GM20000 (cell line): Measurements from ENCODE around the gene TTLL5.
A peak's percentile ranks its signal among the peaks of the same experiment; 100 is the strongest.

Experiments
- DNase-seq: peaks from one replicate; pipeline ENCODE4 v3.0.0; 2012; ENCODE audit warnings: low spot score
- TF ChIP-seq, protein P1 (sequence below): IDR thresholded peaks from 2 replicates; pipeline ENCODE4 v1.5.1; 2012; ENCODE audit warnings: mild to moderate bottlenecking, control low read depth; ENCODE audit errors: extremely low read depth, missing control alignments

Gene TTLL5, protein sequence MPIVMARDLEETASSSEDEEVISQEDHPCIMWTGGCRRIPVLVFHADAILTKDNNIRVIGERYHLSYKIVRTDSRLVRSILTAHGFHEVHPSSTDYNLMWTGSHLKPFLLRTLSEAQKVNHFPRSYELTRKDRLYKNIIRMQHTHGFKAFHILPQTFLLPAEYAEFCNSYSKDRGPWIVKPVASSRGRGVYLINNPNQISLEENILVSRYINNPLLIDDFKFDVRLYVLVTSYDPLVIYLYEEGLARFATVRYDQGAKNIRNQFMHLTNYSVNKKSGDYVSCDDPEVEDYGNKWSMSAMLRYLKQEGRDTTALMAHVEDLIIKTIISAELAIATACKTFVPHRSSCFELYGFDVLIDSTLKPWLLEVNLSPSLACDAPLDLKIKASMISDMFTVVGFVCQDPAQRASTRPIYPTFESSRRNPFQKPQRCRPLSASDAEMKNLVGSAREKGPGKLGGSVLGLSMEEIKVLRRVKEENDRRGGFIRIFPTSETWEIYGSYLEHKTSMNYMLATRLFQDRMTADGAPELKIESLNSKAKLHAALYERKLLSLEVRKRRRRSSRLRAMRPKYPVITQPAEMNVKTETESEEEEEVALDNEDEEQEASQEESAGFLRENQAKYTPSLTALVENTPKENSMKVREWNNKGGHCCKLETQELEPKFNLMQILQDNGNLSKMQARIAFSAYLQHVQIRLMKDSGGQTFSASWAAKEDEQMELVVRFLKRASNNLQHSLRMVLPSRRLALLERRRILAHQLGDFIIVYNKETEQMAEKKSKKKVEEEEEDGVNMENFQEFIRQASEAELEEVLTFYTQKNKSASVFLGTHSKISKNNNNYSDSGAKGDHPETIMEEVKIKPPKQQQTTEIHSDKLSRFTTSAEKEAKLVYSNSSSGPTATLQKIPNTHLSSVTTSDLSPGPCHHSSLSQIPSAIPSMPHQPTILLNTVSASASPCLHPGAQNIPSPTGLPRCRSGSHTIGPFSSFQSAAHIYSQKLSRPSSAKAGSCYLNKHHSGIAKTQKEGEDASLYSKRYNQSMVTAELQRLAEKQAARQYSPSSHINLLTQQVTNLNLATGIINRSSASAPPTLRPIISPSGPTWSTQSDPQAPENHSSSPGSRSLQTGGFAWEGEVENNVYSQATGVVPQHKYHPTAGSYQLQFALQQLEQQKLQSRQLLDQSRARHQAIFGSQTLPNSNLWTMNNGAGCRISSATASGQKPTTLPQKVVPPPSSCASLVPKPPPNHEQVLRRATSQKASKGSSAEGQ (N-terminal part only)

DNA sequence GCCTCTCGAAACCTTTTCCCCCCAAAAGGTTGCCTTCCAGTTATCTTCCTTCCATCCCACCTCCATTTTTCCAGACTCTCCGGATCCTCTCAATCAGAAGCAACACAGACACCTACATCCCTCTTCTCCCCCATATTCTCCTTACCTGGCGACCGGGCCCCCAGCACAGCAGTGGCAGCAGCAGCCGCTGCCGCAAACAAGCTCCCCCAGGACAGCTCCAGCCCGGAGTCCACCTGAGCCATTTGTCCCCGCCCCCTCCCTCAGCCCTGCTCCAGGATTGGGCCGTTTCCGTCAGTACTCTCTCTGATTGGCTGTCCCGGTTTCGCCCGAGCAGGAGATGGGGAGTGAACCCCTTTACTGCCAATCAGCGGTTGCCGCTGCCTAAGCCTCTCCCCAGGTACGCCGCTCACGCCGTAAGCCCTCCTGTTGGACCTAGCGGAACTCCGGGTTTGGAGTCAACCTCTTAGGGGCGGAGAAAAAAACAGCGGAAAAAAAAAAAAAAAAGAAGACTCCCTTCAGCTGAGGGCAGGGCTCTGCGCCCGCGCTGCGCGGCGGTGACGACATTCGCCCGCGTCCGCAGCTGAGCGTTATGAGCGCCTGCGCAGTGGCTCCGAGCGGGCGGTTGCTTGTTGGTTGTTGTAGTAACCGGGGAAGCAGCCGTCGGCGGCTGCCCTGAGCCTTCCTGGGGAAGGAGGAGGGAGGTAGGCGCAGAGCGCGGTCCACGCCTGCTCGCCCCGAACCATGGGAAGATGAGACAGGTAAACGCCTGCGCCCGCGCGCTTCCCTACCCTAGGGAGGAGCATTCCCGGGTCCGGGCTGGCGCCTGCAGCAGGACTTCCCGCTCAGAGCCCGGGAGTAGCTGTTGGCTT is at the start of gene TTLL5, which contains the start of gene ERG28:
TSS of gene TTLL5 (plus strand) at position 617 of the 869 bp plus-strand sequence. CDS start 1,904 bp downstream, outside the sequence.
TSS of gene ERG28 (minus strand) at position 247 of the 869 bp plus-strand sequence. CDS start 3,374 bp downstream, outside the sequence.
- TF ChIP-seq, protein P1, sequence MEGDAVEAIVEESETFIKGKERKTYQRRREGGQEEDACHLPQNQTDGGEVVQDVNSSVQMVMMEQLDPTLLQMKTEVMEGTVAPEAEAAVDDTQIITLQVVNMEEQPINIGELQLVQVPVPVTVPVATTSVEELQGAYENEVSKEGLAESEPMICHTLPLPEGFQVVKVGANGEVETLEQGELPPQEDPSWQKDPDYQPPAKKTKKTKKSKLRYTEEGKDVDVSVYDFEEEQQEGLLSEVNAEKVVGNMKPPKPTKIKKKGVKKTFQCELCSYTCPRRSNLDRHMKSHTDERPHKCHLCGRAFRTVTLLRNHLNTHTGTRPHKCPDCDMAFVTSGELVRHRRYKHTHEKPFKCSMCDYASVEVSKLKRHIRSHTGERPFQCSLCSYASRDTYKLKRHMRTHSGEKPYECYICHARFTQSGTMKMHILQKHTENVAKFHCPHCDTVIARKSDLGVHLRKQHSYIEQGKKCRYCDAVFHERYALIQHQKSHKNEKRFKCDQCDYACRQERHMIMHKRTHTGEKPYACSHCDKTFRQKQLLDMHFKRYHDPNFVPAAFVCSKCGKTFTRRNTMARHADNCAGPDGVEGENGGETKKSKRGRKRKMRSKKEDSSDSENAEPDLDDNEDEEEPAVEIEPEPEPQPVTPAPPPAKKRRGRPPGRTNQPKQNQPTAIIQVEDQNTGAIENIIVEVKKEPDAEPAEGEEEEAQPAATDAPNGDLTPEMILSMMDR = no peak
- DNase-seq = peak; percentile 94

DNA sequence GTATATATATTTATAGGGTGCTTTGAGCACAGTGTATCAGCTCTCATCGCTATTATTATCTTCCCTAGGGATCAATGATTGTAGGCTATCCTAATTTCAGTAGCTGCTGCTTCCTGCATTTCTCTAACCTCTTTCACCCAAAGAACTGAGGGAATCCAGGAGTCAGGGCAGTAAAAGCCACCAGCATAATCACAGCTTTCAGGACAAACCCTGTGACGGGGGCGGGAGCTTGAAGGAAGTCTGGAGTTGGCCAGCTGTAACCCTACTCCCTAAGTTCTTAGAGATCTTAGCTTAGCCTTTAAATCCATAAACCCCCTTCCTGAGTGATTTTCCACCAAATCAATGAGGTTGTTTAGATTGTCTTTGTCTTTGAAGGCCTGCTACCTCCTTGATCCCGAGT is 48.9 kb upstream of the TTLL5 start:
- DNase-seq = no peak
- TF ChIP-seq, protein P1 = no peak

DNA sequence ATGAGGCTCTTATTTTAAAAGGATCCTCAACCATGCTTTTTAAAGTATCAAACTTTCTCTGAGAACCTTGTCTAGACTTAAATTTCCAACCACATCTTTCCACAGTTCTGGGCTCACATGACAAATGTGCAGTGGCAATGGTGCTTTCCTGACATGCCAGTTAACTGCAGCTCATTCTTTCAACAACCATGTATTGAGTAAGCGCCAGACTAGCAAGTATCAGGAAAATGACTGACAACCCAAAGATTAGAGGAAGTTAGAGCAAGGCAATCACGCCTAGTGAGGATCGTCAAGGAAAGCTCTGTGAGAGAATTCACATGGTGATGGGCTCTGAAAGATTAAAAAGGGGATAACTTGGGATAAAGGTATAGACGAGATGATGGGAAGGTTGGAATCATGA is 46.9 kb upstream of the TTLL5 start:
- DNase-seq = no peak
- TF ChIP-seq, protein P1 = no peak

DNA sequence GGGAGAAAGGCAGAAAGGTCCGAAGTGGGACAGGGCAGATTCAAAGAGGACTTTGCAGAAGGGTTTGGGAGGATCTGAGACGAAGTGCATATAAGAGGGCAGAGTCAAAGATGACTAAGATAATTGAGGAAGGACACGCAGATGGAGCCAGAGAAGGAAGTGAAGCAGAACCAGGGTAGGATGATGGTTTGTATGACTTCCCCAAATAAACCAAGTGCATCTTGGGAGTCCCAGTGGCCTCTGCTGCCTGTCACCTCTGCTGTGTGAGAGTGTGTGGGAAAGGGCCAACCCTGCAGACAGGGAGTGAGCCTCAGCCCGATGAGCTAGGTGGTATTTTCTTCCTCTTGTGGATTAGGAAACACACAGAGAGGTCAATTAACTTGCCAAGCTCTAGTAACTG is 45.8 kb upstream of the TTLL5 start:
- DNase-seq = peak; percentile 16
- TF ChIP-seq, protein P1 = no peak

DNA sequence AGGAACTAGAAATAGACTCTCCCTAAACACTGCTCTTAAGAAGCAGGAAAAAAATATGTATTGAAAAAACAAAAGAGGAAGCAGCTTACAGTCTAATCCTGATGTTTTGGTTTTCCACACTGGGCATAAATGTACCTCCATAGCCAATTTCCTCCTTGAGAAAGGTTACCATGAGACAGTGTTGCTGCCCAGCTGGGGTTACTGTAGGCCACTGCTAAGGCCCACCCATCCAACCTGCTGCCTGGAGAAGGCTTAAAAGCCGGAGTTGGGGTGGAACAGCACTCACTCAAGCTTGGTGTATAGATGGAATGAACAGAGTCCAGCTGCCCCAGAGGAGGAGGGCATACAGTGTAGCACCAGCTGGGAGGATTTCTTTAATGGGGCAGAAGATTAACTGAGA is 41.5 kb upstream of the TTLL5 start:
- TF ChIP-seq, protein P1 = no peak
- DNase-seq = no peak

DNA sequence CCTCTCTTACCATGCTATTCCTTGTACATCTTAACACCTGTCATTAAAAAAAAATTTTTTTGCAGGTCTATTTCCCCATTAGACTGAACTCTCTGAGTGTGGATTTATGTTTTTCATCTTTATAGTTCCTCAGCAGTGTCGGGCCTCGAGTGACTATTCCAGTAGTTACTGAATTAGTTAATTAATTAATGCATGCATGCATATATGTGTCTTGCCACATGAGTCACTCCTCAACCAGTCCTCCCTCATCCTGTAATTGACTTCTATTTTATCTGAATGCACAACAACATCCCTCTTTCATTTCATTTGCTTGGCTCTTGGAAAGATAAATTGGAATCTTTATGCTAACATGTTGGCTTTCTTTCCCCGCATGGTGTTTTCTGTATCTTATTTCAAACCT is 36.0 kb upstream of the TTLL5 start:
- no peak for DNase-seq
- TF ChIP-seq, protein P1 = no peak
